SK-N-SH (cell line): ENCODE results near the gene RIN3. TPM values are rescaled to one million over a fixed set of nuclear protein-coding genes. Genes with fewer than 3 reads are reported as not detected.

Experiments
- ELF1 ChIP-seq: IDR thresholded peaks from 2 replicates; pipeline ENCODE4 v1.4.0; 2012
- EZH2phosphoT487 ChIP-seq: fragments of 200-600 bp; sonication (generic); IDR thresholded peaks from 2 replicates; pipeline ENCODE4 v1.6.1; 2017; ENCODE audit warnings: low read depth, mixed run types, mild to moderate bottlenecking, antibody characterized with exemption, moderate library complexity, borderline replicate concordance
- FOXM1 ChIP-seq: IDR thresholded peaks from 2 replicates; pipeline ENCODE4 v1.4.0; 2012; ENCODE audit warnings: low read depth, mild to moderate bottlenecking
- GATA2 ChIP-seq: sonication (generic); formaldehyde crosslinking; IDR thresholded peaks from 2 replicates; pipeline ENCODE4 v1.5.0; 2020; ENCODE audit warnings: mild to moderate bottlenecking, missing genetic modification reagents
- IRF3 ChIP-seq: fragments of 150-350 bp; IDR thresholded peaks from 2 replicates; pipeline ENCODE4 v1.6.1; 2016; ENCODE audit warnings: mild to moderate bottlenecking, low read depth, low read length
- JUND ChIP-seq: IDR thresholded peaks from 2 replicates; pipeline ENCODE4 v1.4.0; 2012
- MAX ChIP-seq: IDR thresholded peaks from 2 replicates; pipeline ENCODE4 v1.4.0; 2012; ENCODE audit warnings: low read depth
- MXI1 ChIP-seq: IDR thresholded peaks from 2 replicates; pipeline ENCODE4 v1.6.1; 2012; ENCODE audit warnings: mild to moderate bottlenecking, low read depth, low read length, improper control_type of control experiment
- NFIC ChIP-seq: IDR thresholded peaks from 2 replicates; pipeline ENCODE4 v1.4.0; 2012; ENCODE audit warnings: borderline replicate concordance
- PBX3 ChIP-seq: IDR thresholded peaks from 2 replicates; pipeline ENCODE4; 2012
- POLR2AphosphoS5 ChIP-seq: IDR thresholded peaks from 2 replicates; pipeline ENCODE4 v1.6.1; 2012; ENCODE audit warnings: low read depth, low read length
- RAD21 ChIP-seq: IDR thresholded peaks from 2 replicates; pipeline ENCODE4 v1.6.1; 2012; ENCODE audit warnings: mild to moderate bottlenecking, low read length
- RCOR1 ChIP-seq: fragments of 150-350 bp; IDR thresholded peaks from 2 replicates; pipeline ENCODE4 v1.6.1; 2017; ENCODE audit warnings: antibody characterized with exemption, low read length
- RFX5 ChIP-seq: IDR thresholded peaks from 2 replicates; pipeline ENCODE4 v1.6.1; 2012; ENCODE audit warnings: mild to moderate bottlenecking, improper control_type of control experiment, low read length
- RXRA ChIP-seq: IDR thresholded peaks from 2 replicates; pipeline ENCODE4 v1.4.0; 2012; ENCODE audit warnings: low read depth, mild to moderate bottlenecking, borderline replicate concordance
- SIN3A ChIP-seq: IDR thresholded peaks from 2 replicates; pipeline ENCODE4 v1.6.1; 2012; ENCODE audit warnings: low read depth, mild to moderate bottlenecking, low read length, moderate library complexity, borderline replicate concordance
- TAF1 ChIP-seq: IDR thresholded peaks from 2 replicates; pipeline ENCODE4 v1.6.1; 2012; ENCODE audit warnings: low read depth, mild to moderate bottlenecking, low read length, moderate library complexity, borderline replicate concordance
- TCF12 ChIP-seq: IDR thresholded peaks from 2 replicates; pipeline ENCODE4 v1.4.0; 2012
- TEAD4 ChIP-seq: IDR thresholded peaks from 2 replicates; pipeline ENCODE4 v1.4.0; 2012; ENCODE audit warnings: mild to moderate bottlenecking, borderline replicate concordance; ENCODE audit not compliant: insufficient read depth
- USF1 ChIP-seq: IDR thresholded peaks from 2 replicates; pipeline ENCODE4 v1.4.0; 2012; ENCODE audit warnings: low read depth, borderline replicate concordance
- USF2 ChIP-seq: fragments of 150-350 bp; IDR thresholded peaks from 2 replicates; pipeline ENCODE4 v1.6.1; 2017; ENCODE audit warnings: antibody characterized with exemption, low read length, low read depth, borderline replicate concordance
- ZBTB33 ChIP-seq: IDR thresholded peaks from 2 replicates; pipeline ENCODE4 v1.4.0; 2012; ENCODE audit warnings: low read depth, borderline replicate concordance
- polyA plus RNA-seq, 3 experiments: library from polyadenylated mRNA; depleted of rRNA; stranded (reverse); fragments of >200 nt; gene quantifications; 2 replicates each; pipeline ENCODE4 v1.2.3, GENCODE V29; 2012

The RIN3 gene
- polyA plus RNA-seq, 1 of the 3 experiments (the other 2 are of a cell fraction) = 12.4 TPM

GRCh38 chr14:92646952-92647796, 133.6 kb downstream of the RIN3 start (continued):
- TF ChIP-seq PBX3 = peak; percentile 88
- TF ChIP-seq TCF12 = peak; percentile 81
- TF ChIP-seq TAF1 = no peak
- no peak for TF ChIP-seq RCOR1
- TF ChIP-seq TEAD4 = peak; percentile 59; the same call in 1 of the 2 replicates
- TF ChIP-seq ELF1 = peak; percentile 34; the same call in 1 of the 2 replicates
- TF ChIP-seq USF2 = no peak
- no peak for TF ChIP-seq MXI1
- no peak for TF ChIP-seq RAD21
- no peak for TF ChIP-seq FOXM1
- peak; percentile 52; the same call in 1 of the 2 replicates for TF ChIP-seq MAX
- peak; percentile 72; the same call in 1 of the 2 replicates for TF ChIP-seq NFIC
- TF ChIP-seq RXRA = peak; percentile 58; the same call in 1 of the 2 replicates
- TF ChIP-seq GATA2 = no peak
- TF ChIP-seq IRF3 = no peak
- no peak for TF ChIP-seq EZH2phosphoT487
- TF ChIP-seq USF1 = peak; percentile 16; the same call in 1 of the 2 replicates
- TF ChIP-seq RFX5 = no peak
- TF ChIP-seq ZBTB33 = no peak; the same call in 1 of the 2 replicates
- TF ChIP-seq POLR2AphosphoS5 = no peak
- no peak for TF ChIP-seq SIN3A
- peak; percentile 71 for TF ChIP-seq JUND
